ENCODE results near the gene CIAO2B. TPM values are rescaled to one million over a fixed set of nuclear protein-coding genes. Genes with fewer than 3 reads are reported as not detected.
"Not testable (repeated sequence)": the region's sequence is repeated elsewhere in the genome, so short reads cannot be mapped to it uniquely, and the experiment has no call there.

The CIAO2B gene
- total and polyA plus RNA-seq, 12 donors: 80.7 to 258 (median 112) TPM

- intact Hi-C loops (cut with DNase I): no loop called here
- no peak overlapping the region for H3K4me3 ChIP-seq
Observed at GRCh38 chr16:66937725-66938337, 3.6 kb upstream of the CIAO2B start.

DNA sequence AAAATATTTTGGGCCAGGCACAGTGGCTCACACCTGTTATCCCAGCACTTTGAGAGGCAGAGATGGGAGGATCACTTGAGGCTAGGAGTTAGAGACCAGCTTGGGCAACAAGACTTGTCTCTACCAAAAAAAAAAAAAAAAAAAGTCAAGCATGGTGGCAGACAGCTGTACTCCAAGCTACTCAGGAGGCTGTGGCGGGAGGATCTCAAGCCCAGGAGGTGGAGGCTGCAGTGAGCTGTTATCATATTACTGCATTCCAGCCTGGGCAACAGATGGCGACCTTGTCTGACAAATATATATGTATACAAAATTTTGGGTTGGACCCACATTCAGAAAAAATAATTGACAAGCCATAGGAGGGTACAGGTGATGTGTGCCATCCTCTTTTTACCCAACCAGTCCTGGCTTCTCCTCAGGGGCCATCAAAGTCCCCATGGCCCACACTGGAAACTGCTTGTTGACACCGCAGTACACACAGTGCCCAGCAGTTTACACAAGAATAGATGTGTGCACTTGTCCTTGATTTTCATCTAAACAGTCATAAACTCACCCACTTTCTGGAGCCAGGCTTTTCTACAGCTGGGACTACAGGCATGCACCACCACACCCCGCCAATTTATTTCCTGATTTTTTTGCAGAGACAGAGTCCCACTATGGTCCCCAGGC lies 2.8 kb upstream of the CIAO2B start:
- intact Hi-C loops (cut with DNase I): no loop called here
- H3K4me1 ChIP-seq (replicated peaks in 1 of 2): peaks cover 20 to 42% of the 10 kb centered on the region in 2 donors

More at GRCh38 chr16:66937725-66938337, 3.6 kb upstream of the CIAO2B start:
- 91 to 96% (median 92%) methylated on average over 5 to 10 of the region's 10 CpGs for WGBS, 4 donors
- no peak for DNase-seq
- TF ChIP-seq POLR2A (IDR thresholded peaks at IDR 0.05): no peak
- TF ChIP-seq, protein P1, sequence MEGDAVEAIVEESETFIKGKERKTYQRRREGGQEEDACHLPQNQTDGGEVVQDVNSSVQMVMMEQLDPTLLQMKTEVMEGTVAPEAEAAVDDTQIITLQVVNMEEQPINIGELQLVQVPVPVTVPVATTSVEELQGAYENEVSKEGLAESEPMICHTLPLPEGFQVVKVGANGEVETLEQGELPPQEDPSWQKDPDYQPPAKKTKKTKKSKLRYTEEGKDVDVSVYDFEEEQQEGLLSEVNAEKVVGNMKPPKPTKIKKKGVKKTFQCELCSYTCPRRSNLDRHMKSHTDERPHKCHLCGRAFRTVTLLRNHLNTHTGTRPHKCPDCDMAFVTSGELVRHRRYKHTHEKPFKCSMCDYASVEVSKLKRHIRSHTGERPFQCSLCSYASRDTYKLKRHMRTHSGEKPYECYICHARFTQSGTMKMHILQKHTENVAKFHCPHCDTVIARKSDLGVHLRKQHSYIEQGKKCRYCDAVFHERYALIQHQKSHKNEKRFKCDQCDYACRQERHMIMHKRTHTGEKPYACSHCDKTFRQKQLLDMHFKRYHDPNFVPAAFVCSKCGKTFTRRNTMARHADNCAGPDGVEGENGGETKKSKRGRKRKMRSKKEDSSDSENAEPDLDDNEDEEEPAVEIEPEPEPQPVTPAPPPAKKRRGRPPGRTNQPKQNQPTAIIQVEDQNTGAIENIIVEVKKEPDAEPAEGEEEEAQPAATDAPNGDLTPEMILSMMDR (IDR thresholded peaks at IDR 0.05): no peak
- peaks cover 0 to 53% of the 10 kb centered on the region in 2 donors for H3K36me3 ChIP-seq (replicated peaks in 1 of 2)
- H3K27me3 ChIP-seq: no peaks in the 10 kb centered on the region
- peaks cover 20 to 37% of the 10 kb centered on the region in 2 donors for H3K4me1 ChIP-seq (replicated peaks in 1 of 2)
- no peak overlapping the region for H3K27ac ChIP-seq
- no peaks in the 10 kb centered on the region for H3K9me3 ChIP-seq (replicated peaks in 1 of 3)

GRCh38 chr16:66936462-66936861 lies 2.3 kb upstream of the CIAO2B start:
- Histone ChIP-seq H3K4me1 (replicated peaks in 1 of 2) (peaks cover 20 to 42% of the 10 kb centered on the region in 2 donors), H3K9me3 (replicated peaks in 1 of 3) (no peaks in the 10 kb centered on the region), H3K4me3 (peak overlapping the region in 1 of 4 donors; percentile 80), H3K36me3 (replicated peaks in 1 of 2) (peaks cover 0 to 39% of the 10 kb centered on the region in 2 donors), H3K27ac (peak overlapping the region in 3 of 5 donors; percentile 85 to 97 (median 92)), H3K27me3 (no peaks in the 10 kb centered on the region)
- 35 to 78% (median 54%) methylated on average over 6 of the region's 6 CpGs for WGBS, 4 donors
- intact Hi-C loops (cut with DNase I): no loop called here
- peak in 2 of 7 donors; percentile 29 to 37 for DNase-seq
- TF ChIP-seq, protein P1 (IDR thresholded peaks at IDR 0.05): no peak
- no peak for TF ChIP-seq POLR2A (IDR thresholded peaks at IDR 0.05)

More for the DNA sequence above, 2.8 kb upstream of the CIAO2B start:
- Histone ChIP-seq H3K4me3 (no peak overlapping the region), H3K36me3 (replicated peaks in 1 of 2) (peaks cover 0 to 45% of the 10 kb centered on the region in 2 donors), H3K27me3 (no peaks in the 10 kb centered on the region), H3K9me3 (replicated peaks in 1 of 3) (no peaks in the 10 kb centered on the region), H3K27ac (peak overlapping the region in 2 of 5 donors; percentile 85 to 92)
- DNase-seq: no peak
- WGBS, 4 donors: 77 to 91% (median 88%) methylated on average over 4 of the region's 4 CpGs
- TF ChIP-seq, protein P1 (IDR thresholded peaks at IDR 0.05): no peak
- no peak for TF ChIP-seq POLR2A (IDR thresholded peaks at IDR 0.05)

- peaks cover 0 to 29% of the 10 kb centered on the region in 2 donors for H3K36me3 ChIP-seq (replicated peaks in 1 of 2)
- intact Hi-C loops (cut with DNase I): no loop called here
- 10 to 27% (median 21%) methylated on average over 6 to 44 of the region's 44 CpGs for WGBS, 4 donors
- H3K4me1 ChIP-seq (replicated peaks in 1 of 2): peaks cover 20 to 42% of the 10 kb centered on the region in 2 donors
- peak within 1 kb of the TSS; percentile 54 to 97 (median 85) for H3K27ac ChIP-seq
- H3K9me3 ChIP-seq (replicated peaks in 1 of 3): no peaks in the 10 kb centered on the region
- H3K27me3 ChIP-seq: no peaks in the 10 kb centered on the region
- DNase-seq: peak; percentile 79 to 92 (median 90)
- H3K4me3 ChIP-seq: peak within 1 kb of the TSS; percentile 80 to 89 (median 82)
- TF ChIP-seq, protein P1 (IDR thresholded peaks at IDR 0.05): no peak
- peak in 1 of 2 donors; percentile 88 for TF ChIP-seq POLR2A (IDR thresholded peaks at IDR 0.05)
Observed at GRCh38 chr16:66935314-66936011, 1.3 kb upstream of the CIAO2B start, which contains the start of gene CES2. CES2 (plus strand) TSS chr16:66935516; CDS start chr16:66935636, 120 bp downstream.

DNA sequence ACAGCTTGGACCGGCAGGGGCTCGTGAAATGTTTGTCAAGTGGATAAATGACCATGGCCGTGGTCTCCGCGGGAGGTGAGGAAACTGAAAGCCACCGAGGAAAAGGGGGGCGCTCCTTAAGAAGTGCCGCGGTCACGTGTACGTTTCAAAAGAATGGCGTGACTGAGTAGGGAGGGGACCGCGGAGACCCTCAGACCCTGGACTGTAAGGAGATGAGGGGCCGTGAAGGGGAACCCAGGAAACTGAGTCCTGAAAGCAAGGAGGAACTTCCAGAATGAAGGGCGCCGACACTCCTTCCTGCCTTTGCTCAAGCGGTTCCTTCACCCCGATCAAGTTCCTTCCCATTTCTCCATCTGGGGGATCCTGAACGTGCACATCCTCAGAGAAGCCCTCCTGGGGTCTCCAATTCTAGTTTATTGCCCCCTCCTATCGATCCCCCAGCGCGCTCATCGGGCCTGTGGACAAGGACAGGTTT lies 674 bp upstream of the CIAO2B start:
- Histone ChIP-seq H3K36me3 (replicated peaks in 1 of 2) (peaks cover 0 to 25% of the 10 kb centered on the region in 2 donors), H3K4me3 (peak overlapping the region; percentile 80 to 89 (median 82)), H3K27ac (peak overlapping the region; percentile 54 to 97 (median 85)), H3K4me1 (replicated peaks in 1 of 2) (peaks cover 20 to 42% of the 10 kb centered on the region in 2 donors)
- not testable (repeated sequence) for DNase-seq; H3K9me3 ChIP-seq (replicated peaks in 1 of 3); H3K27me3 ChIP-seq
- intact Hi-C loops (cut with DNase I): loop anchor here in 1 of 2 donors (5.0 kb wide), 1 partner anchor 38 kb away; no protein-coding TSS in a partner anchor
- WGBS, 4 donors: 1 to 3% (median 1%) methylated on average over 18 to 22 of the region's 24 CpGs

Measured in adrenal gland (tissue), 12 donors.